Keratinocyte (primary cell): ENCODE results near the gene MDK. TPM values are rescaled to one million over a fixed set of nuclear protein-coding genes. Genes with fewer than 3 reads are reported as not detected.

Experiments
- DNase-seq: peaks from one replicate; pipeline ENCODE4 v3.0.0-alpha.2; 2011; ENCODE audit warnings: low read depth, missing footprints, low spot score
- FAIRE-seq: peaks from 2 replicates; lab custom pipeline; 2011; peaks lifted over from hg19 to GRCh38; lab: Jason Lieb, UNC
- H2AFZ ChIP-seq: 2 replicates; pipeline ENCODE4 v1.6.0; 2012; ENCODE audit warnings: low read length, control low read depth, inconsistent platforms; ENCODE audit not compliant: control insufficient read depth
- H3K27ac ChIP-seq: 2 replicates; pipeline ENCODE4 v1.5.1; 2011; ENCODE audit warnings: low read length; ENCODE audit not compliant: control insufficient read depth, insufficient read depth
- H3K27me3 ChIP-seq: 3 replicates; pipeline ENCODE4 v1.6.0; 2011; ENCODE audit warnings: low read length; ENCODE audit not compliant: control insufficient read depth, insufficient read depth; ENCODE audit errors: extremely low read depth
- H3K36me3 ChIP-seq, 2 experiments: 2 replicates in 1 of 2; 3 replicates in 1 of 2; pipeline ENCODE4 v1.5.1; 2011; ENCODE audit warnings: low read length in 2 of 2, mild to moderate bottlenecking in 1 of 2; ENCODE audit not compliant: control insufficient read depth in 2 of 2, insufficient read depth in 2 of 2; ENCODE audit errors: extremely low read depth in 1 of 2
- H3K4me1 ChIP-seq: 3 replicates; pipeline ENCODE4 v1.5.1; 2011; ENCODE audit warnings: low read length; ENCODE audit not compliant: control insufficient read depth, insufficient read depth; ENCODE audit errors: extremely low read depth
- H3K4me2 ChIP-seq: 3 replicates; pipeline ENCODE4 v1.6.0; 2011; ENCODE audit warnings: low read depth, low read length; ENCODE audit not compliant: control insufficient read depth, insufficient read depth; ENCODE audit errors: extremely low read depth
- H3K4me3 ChIP-seq, 3 experiments: fragments of 200-600 bp in 1 of 3; sonication (generic) in 1 of 3; 2 replicates in 2 of 3; 3 replicates in 1 of 3; pipeline ENCODE4 v1.5.1; 2011 to 2016; ENCODE audit warnings: low read length in 3 of 3, mild to moderate bottlenecking in 3 of 3, control low read depth in 2 of 3, inconsistent platforms in 1 of 3, low read depth in 1 of 3, mixed read lengths in 1 of 3, mixed run types in 1 of 3, moderate library complexity in 1 of 3; ENCODE audit not compliant: control insufficient read depth in 2 of 3, insufficient read depth in 2 of 3; ENCODE audit errors: extremely low read depth in 1 of 3
- H3K79me2 ChIP-seq: 2 replicates; pipeline ENCODE4 v1.6.0; 2012; ENCODE audit warnings: low read length; ENCODE audit not compliant: control insufficient read depth, insufficient read depth
- H3K9ac ChIP-seq: 3 replicates; pipeline ENCODE4 v1.6.0; 2011; ENCODE audit warnings: low read length; ENCODE audit not compliant: control insufficient read depth, insufficient read depth; ENCODE audit errors: extremely low read depth
- H3K9me1 ChIP-seq: 3 replicates; pipeline ENCODE4 v1.6.0; 2011; ENCODE audit warnings: low read length; ENCODE audit not compliant: control insufficient read depth, insufficient read depth; ENCODE audit errors: extremely low read depth
- H3K9me3 ChIP-seq: 2 replicates; pipeline ENCODE4 v1.5.1; 2012; ENCODE audit warnings: low read depth, low read length; ENCODE audit not compliant: control insufficient read depth
- H4K20me1 ChIP-seq: 3 replicates; pipeline ENCODE4 v1.6.0; 2011; ENCODE audit warnings: low read length; ENCODE audit not compliant: control insufficient read depth, insufficient read depth; ENCODE audit errors: extremely low read depth
- EZH2 ChIP-seq: IDR thresholded peaks from one replicate; pipeline ENCODE4 v1.6.1; 2012; ENCODE audit warnings: inconsistent platforms, mild to moderate bottlenecking, low read length, moderate library complexity
- dilution Hi-C: fragments of 300-500 bp; cut with MboI; formaldehyde crosslinking; loops from one replicate; pipeline ENCODE4 v1.7.0; 2020; ENCODE audit warnings: low sequenced_read_pairs; ENCODE audit not compliant: extremely low pct_ligation_motif_present
- polyA plus RNA-seq, 5 experiments: library from polyadenylated mRNA; depleted of rRNA in 3 of 5; stranded (reverse) in 3 of 5; stranded (forward) in 1 of 5; unstranded in 1 of 5; fragments of >200 nt; gene quantifications; 1 replicate in 1 of 5; 2 replicates in 3 of 5; 3 replicates in 1 of 5; pipeline versions ENCODE4 v1.2.1 to v1.2.3, GENCODE V29; 2011 to 2012; ENCODE audit warnings: missing spikeins in 2 of 5, low read depth in 1 of 5, low replicate concordance in 1 of 5
- TF ChIP-seq, protein P1 (sequence below), 3 experiments: IDR thresholded peaks in 1 of 3; conservative IDR thresholded peaks in 1 of 3; optimal IDR thresholded peaks in 1 of 3; 2 replicates in 2 of 3; 3 replicates in 1 of 3; pipeline versions ENCODE3 to v1.5.1; 2011; ENCODE audit warnings: low read length in 3 of 3, mild to moderate bottlenecking in 3 of 3, moderate library complexity in 2 of 3, control low read depth in 1 of 3, inconsistent platforms in 1 of 3; ENCODE audit not compliant: insufficient read depth in 2 of 3; ENCODE audit errors: extremely low read depth in 1 of 3

MDK gene
- polyA plus RNA-seq, 1 donor (not counting 4 experiments of a cell fraction or from before 2014, with no cell fraction given), result 5.4 TPM

DNA sequence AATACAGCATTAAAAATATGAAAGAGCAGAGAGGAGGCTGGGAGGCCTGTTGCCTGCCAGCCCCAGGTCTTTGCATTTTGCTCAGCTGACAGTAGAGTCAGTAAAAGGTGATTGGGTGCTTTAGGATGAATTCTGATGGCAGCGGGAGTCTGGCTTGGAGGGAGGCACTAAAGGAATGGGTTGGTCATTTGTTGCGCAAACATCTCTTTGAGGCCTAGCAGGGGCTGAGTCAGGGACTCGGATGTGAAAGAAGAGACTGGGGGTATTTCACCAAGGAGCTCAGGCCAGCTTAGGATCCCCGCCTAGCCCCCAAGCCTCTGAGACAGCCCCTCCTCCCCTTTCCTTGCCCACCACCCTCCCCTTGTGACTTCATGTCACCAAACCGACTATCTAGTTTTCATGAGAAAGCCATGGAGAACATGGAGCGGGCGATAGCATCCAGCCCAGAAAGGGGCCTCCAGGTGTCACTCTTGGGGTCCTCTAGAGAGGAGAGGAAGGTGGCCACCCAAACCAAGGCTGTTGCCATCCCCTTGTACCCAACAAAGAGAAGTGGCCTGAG, 24.5 kb upstream of the MDK start:
- H3K9ac ChIP-seq, result no peak overlapping the region
- H3K27ac ChIP-seq, result peak overlapping the region; percentile 29

DNA sequence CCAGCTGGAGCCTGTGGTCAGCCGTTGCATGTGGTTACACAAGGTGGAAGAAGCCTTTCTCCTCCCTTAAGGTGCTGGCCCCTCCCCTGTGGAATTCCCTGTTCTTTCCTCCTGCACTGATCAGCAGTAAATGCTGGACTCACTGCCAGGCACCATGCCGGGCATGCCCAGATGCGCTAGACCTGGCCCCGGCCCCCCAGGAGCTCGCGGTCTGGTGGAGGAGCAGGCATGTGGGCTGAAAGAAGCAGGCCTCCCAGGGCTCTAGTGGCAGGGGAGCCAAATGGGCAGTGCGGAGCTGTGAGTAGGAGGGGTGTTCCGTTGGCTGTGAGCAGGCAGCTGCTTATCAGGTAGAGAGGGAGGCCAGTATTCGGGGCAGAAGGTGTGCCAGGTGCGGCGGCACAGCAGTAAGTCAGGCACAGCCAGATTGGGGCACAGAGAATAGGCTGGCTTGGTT, 24.0 kb upstream of the MDK start:
- Histone ChIP-seq H3K79me2 (peaks cover 79% of the 10 kb centered on the region), H3K4me3 (no peak overlapping the region), H3K9me1 (peaks cover 2% of the 10 kb centered on the region), H3K36me3 (peaks cover 11 to 22% of the 10 kb centered on the region in 2 experiments), H3K27ac (peak overlapping the region; percentile 29), H2AFZ (no peak overlapping the region), H3K9me3 (no peaks in the 10 kb centered on the region), H3K27me3 (no peaks in the 10 kb centered on the region), H4K20me1 (peaks cover 7% of the 10 kb centered on the region), H3K4me2 (peak overlapping the region; percentile 45), H3K9ac (no peak overlapping the region), H3K4me1 (peaks cover 28% of the 10 kb centered on the region)
- FAIRE-seq (no peak), DNase-seq (no peak)
- TF ChIP-seq EZH2, result no peak
- TF ChIP-seq, protein P1, sequence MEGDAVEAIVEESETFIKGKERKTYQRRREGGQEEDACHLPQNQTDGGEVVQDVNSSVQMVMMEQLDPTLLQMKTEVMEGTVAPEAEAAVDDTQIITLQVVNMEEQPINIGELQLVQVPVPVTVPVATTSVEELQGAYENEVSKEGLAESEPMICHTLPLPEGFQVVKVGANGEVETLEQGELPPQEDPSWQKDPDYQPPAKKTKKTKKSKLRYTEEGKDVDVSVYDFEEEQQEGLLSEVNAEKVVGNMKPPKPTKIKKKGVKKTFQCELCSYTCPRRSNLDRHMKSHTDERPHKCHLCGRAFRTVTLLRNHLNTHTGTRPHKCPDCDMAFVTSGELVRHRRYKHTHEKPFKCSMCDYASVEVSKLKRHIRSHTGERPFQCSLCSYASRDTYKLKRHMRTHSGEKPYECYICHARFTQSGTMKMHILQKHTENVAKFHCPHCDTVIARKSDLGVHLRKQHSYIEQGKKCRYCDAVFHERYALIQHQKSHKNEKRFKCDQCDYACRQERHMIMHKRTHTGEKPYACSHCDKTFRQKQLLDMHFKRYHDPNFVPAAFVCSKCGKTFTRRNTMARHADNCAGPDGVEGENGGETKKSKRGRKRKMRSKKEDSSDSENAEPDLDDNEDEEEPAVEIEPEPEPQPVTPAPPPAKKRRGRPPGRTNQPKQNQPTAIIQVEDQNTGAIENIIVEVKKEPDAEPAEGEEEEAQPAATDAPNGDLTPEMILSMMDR (optimal IDR thresholded peaks at IDR 0.05 in 1 of 3, IDR thresholded peaks at IDR 0.05 in 1 of 3, conservative IDR thresholded peaks at IDR 0.05 in 1 of 3; ENCODE audit: extremely low read depth in 1 of 3, insufficient read depth in 2 of 3, low read length in 3 of 3), result no peak
- dilution Hi-C loops, result no loop called here

More for the DNA sequence above, 24.5 kb upstream of the MDK start:
- peaks cover 2% of the 10 kb centered on the region for H3K9me1 ChIP-seq
- dilution Hi-C loops, result no loop called here
- TF ChIP-seq, protein P1 (optimal IDR thresholded peaks at IDR 0.05 in 1 of 3, IDR thresholded peaks at IDR 0.05 in 1 of 3, conservative IDR thresholded peaks at IDR 0.05 in 1 of 3; ENCODE audit: extremely low read depth in 1 of 3, insufficient read depth in 2 of 3, low read length in 3 of 3), result no peak
- TF ChIP-seq EZH2, result no peak
- H3K9me3 ChIP-seq, result no peaks in the 10 kb centered on the region
- H3K4me3 ChIP-seq, result no peak overlapping the region
- peaks cover 8 to 20% of the 10 kb centered on the region in 2 experiments for H3K36me3 ChIP-seq
- H3K4me2 ChIP-seq, result peak overlapping the region; percentile 45
- H4K20me1 ChIP-seq, result peaks cover 7% of the 10 kb centered on the region
- FAIRE-seq (peak; percentile 44), DNase-seq (no peak)
- H3K79me2 ChIP-seq, result peaks cover 79% of the 10 kb centered on the region
- peaks cover 33% of the 10 kb centered on the region for H3K4me1 ChIP-seq
- no peaks in the 10 kb centered on the region for H3K27me3 ChIP-seq
- H2AFZ ChIP-seq, result no peak overlapping the region
